SK-N-SH (cell line): ENCODE data around the gene CAPN6. TPM values are rescaled to one million over a fixed set of nuclear protein-coding genes. Genes with fewer than 3 reads are reported as not detected.

Experiments
- CTCF ChIA-PET: fragments of 300-600, 350-600 bp; formaldehyde crosslinking; extraction: SDS; loops from one replicate; lab custom pipeline; 2021; lab: Yijun Ruan, JAX
- POLR2A ChIA-PET: fragments of 350-600 bp; sonication (Branson Sonifier 250); formaldehyde crosslinking; extraction: SDS; loops from one replicate; lab custom pipeline; 2020; ENCODE audit warnings: antibody characterized with exemption, inconsistent platforms; lab: Yijun Ruan, JAX
- DNase-seq: peaks from one replicate; pipeline ENCODE4 v3.0.0; 2012
- H2AFZ ChIP-seq: fragments of 200-600 bp; sonication (generic); 2 replicates; pipeline ENCODE4 v1.8.1; 2016; ENCODE audit warnings: antibody characterized with exemption, mild to moderate bottlenecking, low read depth
- H3F3A ChIP-seq: fragments of 200-600 bp; sonication (generic); replicated peaks from 2 replicates; pipeline ENCODE3; 2016; ENCODE audit warnings: antibody characterized with exemption, mild to moderate bottlenecking; ENCODE audit not compliant: insufficient read depth
- H3K27ac ChIP-seq, 2 experiments: fragments of 200-500 bp in 1 of 2; fragments of 200-600 bp in 1 of 2; sonication (Bioruptor generic) in 1 of 2; sonication (generic), shearing (Covaris generic) in 1 of 2; 2 replicates each; pipeline versions ENCODE4 v1.5.1 to v1.6.1; 2014 to 2016; ENCODE audit warnings: low read depth in 2 of 2, inconsistent platforms in 1 of 2, low read length in 1 of 2, mild to moderate bottlenecking in 1 of 2, mixed read lengths in 1 of 2
- H3K27me3 ChIP-seq: fragments of 200-600 bp; sonication (generic), shearing (Covaris generic); 2 replicates; pipeline ENCODE4 v1.6.1; 2016; ENCODE audit warnings: mixed run types; ENCODE audit not compliant: insufficient read depth
- H3K36me3 ChIP-seq, 2 experiments: fragments of 200-500 bp in 1 of 2; fragments of 200-600 bp in 1 of 2; sonication (Bioruptor generic) in 1 of 2; sonication (generic) in 1 of 2; replicated peaks in 1 of 2; 2 replicates each; pipeline versions ENCODE3 to v1.5.1; 2014 to 2016; ENCODE audit warnings: low read length in 1 of 2, mild to moderate bottlenecking in 1 of 2; ENCODE audit not compliant: insufficient read depth in 2 of 2, control insufficient read depth in 1 of 2
- H3K4me1 ChIP-seq, 2 experiments: fragments of 200-500 bp in 1 of 2; fragments of 200-600 bp in 1 of 2; sonication (Bioruptor generic) in 1 of 2; sonication (generic), shearing (Covaris generic) in 1 of 2; 2 replicates each; pipeline versions ENCODE4 v1.5.1 to v1.6.1; 2014 to 2016; ENCODE audit warnings: low read depth in 1 of 2, low read length in 1 of 2, mixed run types in 1 of 2; ENCODE audit not compliant: insufficient read depth in 2 of 2, control insufficient read depth in 1 of 2
- H3K4me2 ChIP-seq: fragments of 200-600 bp; sonication (generic), shearing (Covaris generic); 2 replicates; pipeline ENCODE4 v1.6.1; 2017; ENCODE audit warnings: mixed run types
- H3K4me3 ChIP-seq, 2 experiments: fragments of 200-500 bp in 1 of 2; fragments of 200-600 bp in 1 of 2; sonication (Bioruptor generic) in 1 of 2; sonication (generic), shearing (Covaris generic) in 1 of 2; 2 replicates each; pipeline versions ENCODE4 v1.5.1 to v1.8.1; 2014 to 2016; ENCODE audit warnings: low read depth in 2 of 2, inconsistent platforms in 1 of 2, low read length in 1 of 2, mild to moderate bottlenecking in 1 of 2, mixed read lengths in 1 of 2, moderate library complexity in 1 of 2
- H3K79me2 ChIP-seq: fragments of 200-600 bp; sonication (generic); 2 replicates; pipeline ENCODE4 v1.8.1; 2017; ENCODE audit warnings: mild to moderate bottlenecking; ENCODE audit not compliant: insufficient read depth
- H3K9ac ChIP-seq: fragments of 200-600 bp; sonication (generic); 2 replicates; pipeline ENCODE4 v1.6.1; 2017; ENCODE audit warnings: mixed run types
- H3K9me2 ChIP-seq: fragments of 200-600 bp; sonication (generic); 2 replicates; pipeline ENCODE4 v1.6.1; 2017; ENCODE audit warnings: mixed run types
- H3K9me3 ChIP-seq: fragments of 200-600 bp; sonication (generic); 2 replicates; pipeline ENCODE4 v1.6.1; 2017; ENCODE audit warnings: mixed run types, mild to moderate bottlenecking, moderate library complexity
- H4K20me1 ChIP-seq: fragments of 200-600 bp; sonication (generic); 2 replicates; pipeline ENCODE4 v1.6.1; 2017; ENCODE audit warnings: mild to moderate bottlenecking, mixed run types; ENCODE audit not compliant: insufficient read depth
- FOSL2 ChIP-seq: IDR thresholded peaks from 2 replicates; pipeline ENCODE4 v1.4.0; 2012; ENCODE audit warnings: low read depth, mild to moderate bottlenecking, moderate library complexity, borderline replicate concordance
- FOXM1 ChIP-seq: IDR thresholded peaks from 2 replicates; pipeline ENCODE4 v1.4.0; 2012; ENCODE audit warnings: low read depth, mild to moderate bottlenecking
- JUND ChIP-seq: IDR thresholded peaks from 2 replicates; pipeline ENCODE4 v1.4.0; 2012
- MAX ChIP-seq: IDR thresholded peaks from 2 replicates; pipeline ENCODE4 v1.4.0; 2012; ENCODE audit warnings: low read depth
- MXI1 ChIP-seq: IDR thresholded peaks from 2 replicates; pipeline ENCODE4 v1.6.1; 2012; ENCODE audit warnings: mild to moderate bottlenecking, low read depth, low read length, improper control_type of control experiment
- NFIC ChIP-seq: IDR thresholded peaks from 2 replicates; pipeline ENCODE4 v1.4.0; 2012; ENCODE audit warnings: borderline replicate concordance
- NRF1 ChIP-seq: IDR thresholded peaks from 2 replicates; pipeline ENCODE4 v1.6.1; 2012; ENCODE audit warnings: low read depth, mild to moderate bottlenecking, low read length
- POLR2AphosphoS5 ChIP-seq: IDR thresholded peaks from 2 replicates; pipeline ENCODE4 v1.6.1; 2012; ENCODE audit warnings: low read depth, low read length
- RCOR1 ChIP-seq: fragments of 150-350 bp; IDR thresholded peaks from 2 replicates; pipeline ENCODE4 v1.6.1; 2017; ENCODE audit warnings: antibody characterized with exemption, low read length
- RFX5 ChIP-seq: IDR thresholded peaks from 2 replicates; pipeline ENCODE4 v1.6.1; 2012; ENCODE audit warnings: mild to moderate bottlenecking, improper control_type of control experiment, low read length
- SMC3 ChIP-seq: IDR thresholded peaks from 2 replicates; pipeline ENCODE4 v1.6.1; 2012; ENCODE audit warnings: low read depth, low read length, improper control_type of control experiment
- TAF1 ChIP-seq: IDR thresholded peaks from 2 replicates; pipeline ENCODE4 v1.6.1; 2012; ENCODE audit warnings: low read depth, mild to moderate bottlenecking, low read length, moderate library complexity, borderline replicate concordance
- TCF12 ChIP-seq: IDR thresholded peaks from 2 replicates; pipeline ENCODE4 v1.4.0; 2012
- WGBS: methylation state at CpG from one replicate; pipeline ENCODE4 v1.1.6; 2017; ENCODE audit warnings: low lambda C conversion rate; 5-methylcytosine and 5-hydroxymethylcytosine counted together
- polyA plus RNA-seq, 3 experiments: library from polyadenylated mRNA; depleted of rRNA; stranded (reverse); fragments of >200 nt; gene quantifications; 2 replicates each; pipeline ENCODE4 v1.2.3, GENCODE V29; 2012
- TF ChIP-seq, protein P1 (sequence below): fragments of 150-350 bp; IDR thresholded peaks from 2 replicates; pipeline ENCODE4 v1.6.1; 2017; ENCODE audit warnings: antibody characterized with exemption, low read length, low read depth, borderline replicate concordance
- TF ChIP-seq, protein P2 (sequence below): IDR thresholded peaks from 2 replicates; pipeline ENCODE4 v1.6.1; 2012; ENCODE audit warnings: mild to moderate bottlenecking, low read depth, low read length, moderate library complexity
- TF ChIP-seq, protein P3 (sequence below): IDR thresholded peaks from 2 replicates; pipeline ENCODE4 v1.4.0; 2012; ENCODE audit warnings: low read depth, borderline replicate concordance

Gene CAPN6
- polyA plus RNA-seq, 1 of the 3 experiments (the other 2 are of a cell fraction): not detected

DNA sequence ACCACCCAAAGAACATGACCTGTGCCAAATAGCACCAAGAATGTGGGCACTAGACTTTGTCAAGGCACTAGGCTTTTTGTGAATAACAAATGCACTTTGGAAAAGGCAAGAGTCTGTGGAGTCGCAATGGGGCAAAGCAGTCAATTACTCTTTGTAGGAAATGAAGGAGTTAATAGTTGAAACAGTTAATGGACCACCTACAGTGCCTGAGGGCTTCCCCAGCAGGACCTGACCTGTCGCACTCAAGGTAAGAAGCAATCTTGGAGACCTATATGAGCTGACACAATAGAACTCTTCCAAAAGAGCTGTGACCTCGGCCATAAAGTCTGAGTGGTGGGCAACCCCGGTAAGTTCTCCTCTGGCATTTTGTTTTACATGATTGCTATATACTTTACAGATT is 49.2 kb upstream of the CAPN6 start:
- CTCF ChIA-PET: no interaction called here
- no peak for TF ChIP-seq RCOR1
- TF ChIP-seq RFX5: no peak
- no peak for TF ChIP-seq TAF1
- no peak for TF ChIP-seq POLR2AphosphoS5
- TF ChIP-seq, protein P1, sequence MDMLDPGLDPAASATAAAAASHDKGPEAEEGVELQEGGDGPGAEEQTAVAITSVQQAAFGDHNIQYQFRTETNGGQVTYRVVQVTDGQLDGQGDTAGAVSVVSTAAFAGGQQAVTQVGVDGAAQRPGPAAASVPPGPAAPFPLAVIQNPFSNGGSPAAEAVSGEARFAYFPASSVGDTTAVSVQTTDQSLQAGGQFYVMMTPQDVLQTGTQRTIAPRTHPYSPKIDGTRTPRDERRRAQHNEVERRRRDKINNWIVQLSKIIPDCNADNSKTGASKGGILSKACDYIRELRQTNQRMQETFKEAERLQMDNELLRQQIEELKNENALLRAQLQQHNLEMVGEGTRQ: no peak
- TF ChIP-seq SMC3: no peak
- TF ChIP-seq MAX: no peak
- no peak for TF ChIP-seq NRF1

GRCh38 chrX:111318901-111319300 is 48.6 kb upstream of the CAPN6 start:
- no peaks in the 10 kb centered on the region for H3K9me2 ChIP-seq
- TF ChIP-seq FOSL2 (no peak), JUND (no peak), FOXM1 (no peak), TCF12 (no peak), MXI1 (no peak), NFIC (no peak), POLR2AphosphoS5 (no peak)
- TF ChIP-seq, protein P1: no peak
- TF ChIP-seq, protein P2, sequence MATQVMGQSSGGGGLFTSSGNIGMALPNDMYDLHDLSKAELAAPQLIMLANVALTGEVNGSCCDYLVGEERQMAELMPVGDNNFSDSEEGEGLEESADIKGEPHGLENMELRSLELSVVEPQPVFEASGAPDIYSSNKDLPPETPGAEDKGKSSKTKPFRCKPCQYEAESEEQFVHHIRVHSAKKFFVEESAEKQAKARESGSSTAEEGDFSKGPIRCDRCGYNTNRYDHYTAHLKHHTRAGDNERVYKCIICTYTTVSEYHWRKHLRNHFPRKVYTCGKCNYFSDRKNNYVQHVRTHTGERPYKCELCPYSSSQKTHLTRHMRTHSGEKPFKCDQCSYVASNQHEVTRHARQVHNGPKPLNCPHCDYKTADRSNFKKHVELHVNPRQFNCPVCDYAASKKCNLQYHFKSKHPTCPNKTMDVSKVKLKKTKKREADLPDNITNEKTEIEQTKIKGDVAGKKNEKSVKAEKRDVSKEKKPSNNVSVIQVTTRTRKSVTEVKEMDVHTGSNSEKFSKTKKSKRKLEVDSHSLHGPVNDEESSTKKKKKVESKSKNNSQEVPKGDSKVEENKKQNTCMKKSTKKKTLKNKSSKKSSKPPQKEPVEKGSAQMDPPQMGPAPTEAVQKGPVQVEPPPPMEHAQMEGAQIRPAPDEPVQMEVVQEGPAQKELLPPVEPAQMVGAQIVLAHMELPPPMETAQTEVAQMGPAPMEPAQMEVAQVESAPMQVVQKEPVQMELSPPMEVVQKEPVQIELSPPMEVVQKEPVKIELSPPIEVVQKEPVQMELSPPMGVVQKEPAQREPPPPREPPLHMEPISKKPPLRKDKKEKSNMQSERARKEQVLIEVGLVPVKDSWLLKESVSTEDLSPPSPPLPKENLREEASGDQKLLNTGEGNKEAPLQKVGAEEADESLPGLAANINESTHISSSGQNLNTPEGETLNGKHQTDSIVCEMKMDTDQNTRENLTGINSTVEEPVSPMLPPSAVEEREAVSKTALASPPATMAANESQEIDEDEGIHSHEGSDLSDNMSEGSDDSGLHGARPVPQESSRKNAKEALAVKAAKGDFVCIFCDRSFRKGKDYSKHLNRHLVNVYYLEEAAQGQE: no peak
- TF ChIP-seq, protein P3, sequence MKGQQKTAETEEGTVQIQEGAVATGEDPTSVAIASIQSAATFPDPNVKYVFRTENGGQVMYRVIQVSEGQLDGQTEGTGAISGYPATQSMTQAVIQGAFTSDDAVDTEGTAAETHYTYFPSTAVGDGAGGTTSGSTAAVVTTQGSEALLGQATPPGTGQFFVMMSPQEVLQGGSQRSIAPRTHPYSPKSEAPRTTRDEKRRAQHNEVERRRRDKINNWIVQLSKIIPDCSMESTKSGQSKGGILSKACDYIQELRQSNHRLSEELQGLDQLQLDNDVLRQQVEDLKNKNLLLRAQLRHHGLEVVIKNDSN: no peak
- H3K79me2 ChIP-seq: no peaks in the 10 kb centered on the region
- no peak overlapping the region for H3K27ac ChIP-seq
- H3K4me3 ChIP-seq: no peak overlapping the region
- no peaks in the 10 kb centered on the region for H3K9me3 ChIP-seq
- H3K4me1 ChIP-seq: peaks cover 0 to 2% of the 10 kb centered on the region in 2 experiments; a peak in 1 of 4 replicates
- H4K20me1 ChIP-seq: no peaks in the 10 kb centered on the region
- H3K9ac ChIP-seq: no peak overlapping the region
- H3K4me2 ChIP-seq: no peak overlapping the region
- ChIA-PET CTCF (no interaction called here), POLR2A (no interaction called here)
- H3K27me3 ChIP-seq: no peaks in the 10 kb centered on the region
- H3F3A ChIP-seq: no peaks in the 10 kb centered on the region
- no peak for DNase-seq
- no peaks in the 10 kb centered on the region for H3K36me3 ChIP-seq
- H2AFZ ChIP-seq: no peak overlapping the region

More for the DNA sequence above, 49.2 kb upstream of the CAPN6 start:
- H3K4me1 ChIP-seq: peaks cover 0 to 2% of the 10 kb centered on the region in 2 experiments; a peak in 1 of 4 replicates
- H3K4me3 ChIP-seq: no peak overlapping the region
- no peaks in the 10 kb centered on the region for H4K20me1 ChIP-seq
- H3K4me2 ChIP-seq: no peak overlapping the region
- WGBS: 29% methylated on average over 4 of the region's 4 CpGs
- H3K9me3 ChIP-seq: no peaks in the 10 kb centered on the region
- H2AFZ ChIP-seq: no peak overlapping the region
- H3K9me2 ChIP-seq: no peaks in the 10 kb centered on the region
- H3K36me3 ChIP-seq: no peaks in the 10 kb centered on the region
- H3F3A ChIP-seq: no peaks in the 10 kb centered on the region
- no peak overlapping the region for H3K27ac ChIP-seq
- DNase-seq: no peak
- H3K27me3 ChIP-seq: no peaks in the 10 kb centered on the region
- POLR2A ChIA-PET: no interaction called here
- no peak overlapping the region for H3K9ac ChIP-seq
- no peaks in the 10 kb centered on the region for H3K79me2 ChIP-seq
